ENCODE results near the gene FBXO31.

DNA sequence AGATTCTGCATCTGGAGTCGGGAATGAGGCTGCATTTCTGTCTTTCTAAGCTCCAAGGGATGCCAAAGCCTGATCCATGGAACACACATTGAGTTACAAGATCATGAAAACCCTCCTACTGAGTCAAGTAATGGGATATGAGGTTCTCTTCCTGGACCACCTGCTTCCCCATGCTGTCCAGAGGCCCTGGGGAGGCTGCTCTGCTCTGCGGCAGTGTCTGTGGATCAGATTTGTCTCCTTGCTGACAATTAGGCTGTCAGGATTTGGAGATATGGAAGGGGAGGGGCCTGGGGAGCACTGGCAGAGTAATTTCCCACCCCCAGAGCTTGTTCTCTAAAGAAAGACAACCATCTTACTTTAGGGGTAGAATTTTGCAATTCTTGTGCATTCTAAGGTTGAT lies 99.4 kb downstream of the FBXO31 start:
- TF ChIP-seq BCL11A (IDR thresholded peaks at IDR 0.05; ENCODE audit: low read depth, low read length) (no peak), HDAC6 (IDR thresholded peaks at IDR 0.05; ENCODE audit: unreplicated experiment) (no peak), POLR2A (IDR thresholded peaks at IDR 0.05; ENCODE audit: low read depth, low read length) (no peak), ESRRA (IDR thresholded peaks at IDR 0.05; ENCODE audit: low read length) (no peak), RCOR1 (conservative IDR thresholded peaks at IDR 0.05; ENCODE audit: low read depth, low read length) (no peak), BHLHE40 (IDR thresholded peaks at IDR 0.05; ENCODE audit: borderline replicate concordance in 1 of 2, low read depth in 2 of 2, low read length in 1 of 2) (no peak), TBL1XR1 (IDR thresholded peaks at IDR 0.05; ENCODE audit: low read depth, low read length) (no peak), ZZZ3 (IDR thresholded peaks at IDR 0.05; ENCODE audit: control insufficient read depth, insufficient read length, low read depth) (no peak), PAX8 (IDR thresholded peaks at IDR 0.05) (no peak)
- TF ChIP-seq, protein P1, sequence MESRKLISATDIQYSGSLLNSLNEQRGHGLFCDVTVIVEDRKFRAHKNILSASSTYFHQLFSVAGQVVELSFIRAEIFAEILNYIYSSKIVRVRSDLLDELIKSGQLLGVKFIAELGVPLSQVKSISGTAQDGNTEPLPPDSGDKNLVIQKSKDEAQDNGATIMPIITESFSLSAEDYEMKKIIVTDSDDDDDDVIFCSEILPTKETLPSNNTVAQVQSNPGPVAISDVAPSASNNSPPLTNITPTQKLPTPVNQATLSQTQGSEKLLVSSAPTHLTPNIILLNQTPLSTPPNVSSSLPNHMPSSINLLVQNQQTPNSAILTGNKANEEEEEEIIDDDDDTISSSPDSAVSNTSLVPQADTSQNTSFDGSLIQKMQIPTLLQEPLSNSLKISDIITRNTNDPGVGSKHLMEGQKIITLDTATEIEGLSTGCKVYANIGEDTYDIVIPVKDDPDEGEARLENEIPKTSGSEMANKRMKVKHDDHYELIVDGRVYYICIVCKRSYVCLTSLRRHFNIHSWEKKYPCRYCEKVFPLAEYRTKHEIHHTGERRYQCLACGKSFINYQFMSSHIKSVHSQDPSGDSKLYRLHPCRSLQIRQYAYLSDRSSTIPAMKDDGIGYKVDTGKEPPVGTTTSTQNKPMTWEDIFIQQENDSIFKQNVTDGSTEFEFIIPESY (IDR thresholded peaks at IDR 0.05), result no peak
- TF ChIP-seq, protein P2, sequence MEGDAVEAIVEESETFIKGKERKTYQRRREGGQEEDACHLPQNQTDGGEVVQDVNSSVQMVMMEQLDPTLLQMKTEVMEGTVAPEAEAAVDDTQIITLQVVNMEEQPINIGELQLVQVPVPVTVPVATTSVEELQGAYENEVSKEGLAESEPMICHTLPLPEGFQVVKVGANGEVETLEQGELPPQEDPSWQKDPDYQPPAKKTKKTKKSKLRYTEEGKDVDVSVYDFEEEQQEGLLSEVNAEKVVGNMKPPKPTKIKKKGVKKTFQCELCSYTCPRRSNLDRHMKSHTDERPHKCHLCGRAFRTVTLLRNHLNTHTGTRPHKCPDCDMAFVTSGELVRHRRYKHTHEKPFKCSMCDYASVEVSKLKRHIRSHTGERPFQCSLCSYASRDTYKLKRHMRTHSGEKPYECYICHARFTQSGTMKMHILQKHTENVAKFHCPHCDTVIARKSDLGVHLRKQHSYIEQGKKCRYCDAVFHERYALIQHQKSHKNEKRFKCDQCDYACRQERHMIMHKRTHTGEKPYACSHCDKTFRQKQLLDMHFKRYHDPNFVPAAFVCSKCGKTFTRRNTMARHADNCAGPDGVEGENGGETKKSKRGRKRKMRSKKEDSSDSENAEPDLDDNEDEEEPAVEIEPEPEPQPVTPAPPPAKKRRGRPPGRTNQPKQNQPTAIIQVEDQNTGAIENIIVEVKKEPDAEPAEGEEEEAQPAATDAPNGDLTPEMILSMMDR (IDR thresholded peaks at IDR 0.05 in 2 of 3, conservative IDR thresholded peaks at IDR 0.05 in 1 of 3; ENCODE audit: control insufficient read depth in 2 of 3, extremely low read depth in 1 of 3, insufficient read depth in 1 of 3, low read depth in 3 of 3, low read length in 3 of 3), result no peak
